ENCODE measurements around the gene PPM1H. TPM values are rescaled to one million over a fixed set of nuclear protein-coding genes. Genes with fewer than 3 reads are reported as not detected.

PPM1H gene
- total and polyA plus RNA-seq, 10 of the 15 experiments (the other 5 are each of a cell fraction or from before 2014, with no cell fraction given) = 0.11 to 0.83 (median 0.49) TPM

- RAD21 ChIA-PET (ENCODE audit: unreplicated experiment) = interaction anchor here (0.8 to 2.3 kb wide), 10 partner anchors 8 to 339 kb away, joined by 3 to 17 read pairs (median 6); no protein-coding TSS in a partner anchor
- Histone ChIP-seq H3K4me1 (ENCODE audit: control insufficient read depth, insufficient read depth, low read length) (0 out of 2 replicates have a peak, but pooled peaks cover 4% of the 10 kb centered on the region), H3K27ac (ENCODE audit: control insufficient read depth, insufficient read depth) (no peak overlapping the region), H3K9ac (ENCODE audit: control insufficient read depth, insufficient read depth, low read length) (no peak overlapping the region), H2AFZ (ENCODE audit: control insufficient read depth, low read depth, low read length) (no peak overlapping the region), H3K9me3 (replicated peaks; ENCODE audit: control insufficient read depth, insufficient read depth, low read length) (no peaks in the 10 kb centered on the region), H3K27me3 (replicated peaks in 1 of 2; ENCODE audit: control insufficient read depth in 2 of 2, insufficient read depth in 2 of 2, low read length in 1 of 2) (no peaks in the 10 kb centered on the region), H3K4me2 (ENCODE audit: control insufficient read depth, insufficient read depth) (peak overlapping the region; percentile 83), H4K20me1 (ENCODE audit: control insufficient read depth, insufficient read depth) (no peaks in the 10 kb centered on the region), H3K36me3 (ENCODE audit: control insufficient read depth in 2 of 2, insufficient read depth in 2 of 2, low read length in 1 of 2) (no peaks in the 10 kb centered on the region; a peak in 1 of 4 replicates), H3K4me3 (no peak overlapping the region), H3K79me2 (ENCODE audit: control insufficient read depth, insufficient read depth, low read length) (peaks cover 36% of the 10 kb centered on the region)
- DNase-seq (ENCODE audit: low read depth, low spot score) (no peak), FAIRE-seq (no peak), ATAC-seq (no peak)
- TF ChIP-seq POLR2AphosphoS5 (IDR thresholded peaks at IDR 0.05; ENCODE audit: low read length) (no peak), POU2F2 (IDR thresholded peaks at IDR 0.05; ENCODE audit: borderline replicate concordance, low read depth, low read length) (no peak), HCFC1 (IDR thresholded peaks at IDR 0.05; ENCODE audit: low read length) (no peak), CHD4 (IDR thresholded peaks at IDR 0.05) (no peak), MLLT1 (IDR thresholded peaks at IDR 0.05) (no peak), E4F1 (IDR thresholded peaks at IDR 0.05; ENCODE audit: borderline replicate concordance, partially characterized antibody) (no peak), MTA3 (IDR thresholded peaks at IDR 0.05; ENCODE audit: borderline replicate concordance, low read length) (0 out of 2 replicates have a peak, but pooled peaks have one; percentile 51)
- in situ Hi-C loops (cut with MboI) = no loop called here
- CTCF ChIA-PET = interaction anchor here (0.6 to 6.0 kb wide), 15 partner anchors 9 to 327 kb away, joined by 3 to 72 read pairs (median 4); no protein-coding TSS in a partner anchor
- intact Hi-C loops (cut with micrococcal nuclease; ENCODE audit: unreplicated experiment) = loop anchor here (10.0 kb wide), 1 partner anchor 698 kb away; no protein-coding TSS in a partner anchor
- no TSS peak for BruUV-seq (replicated peaks)
- WGBS (ENCODE audit: insufficient coverage, insufficient replicate concordance, low lambda C conversion rate, missing lambda C conversion rate) = 50% methylated on average over 1 of the region's 1 CpG
- POLR2A ChIA-PET = interaction anchor here (0.7 to 1.5 kb wide), 5 partner anchors 21 to 187 kb away, joined by 3 to 8 read pairs (median 3); no protein-coding TSS in a partner anchor
- SMC1A ChIA-PET (ENCODE audit: uncharacterized antibody, unreplicated experiment) = interaction anchor here (0.6 to 3.0 kb wide), 15 partner anchors 8 to 411 kb away, joined by 3 to 20 read pairs (median 9); no protein-coding TSS in a partner anchor
Measured at GRCh38 chr12:62606654-62607053, 328.3 kb downstream of the PPM1H start.

Measured in GM12878 (cell line).